H9 (cell line): Measurements from ENCODE around the gene OSGIN1. TPM values are rescaled to one million over a fixed set of nuclear protein-coding genes. Genes with fewer than 3 reads are reported as not detected.
A peak's percentile ranks its signal among the peaks of the same experiment; 100 is the strongest.

Experiments
- DNase-seq: peaks from one replicate; pipeline ENCODE4 v3.0.0-alpha.2; 2017
- H2AFZ ChIP-seq: one replicate; pipeline ENCODE4 v1.6.1; 2013; ENCODE audit warnings: mild to moderate bottlenecking, low read length, control low read depth, moderate library complexity
- H2AK5ac ChIP-seq: 2 replicates; pipeline ENCODE4 v1.6.1; 2013; ENCODE audit warnings: low read length, control low read depth, mixed read lengths; ENCODE audit not compliant: insufficient read length
- H2BK120ac ChIP-seq: one replicate; pipeline ENCODE4 v1.6.1; 2013; ENCODE audit warnings: low read depth, mild to moderate bottlenecking, low read length, control low read depth, inconsistent platforms; ENCODE audit not compliant: poor library complexity, severe bottlenecking
- H2BK12ac ChIP-seq: 2 replicates; pipeline ENCODE4 v1.6.1; 2013; ENCODE audit warnings: low read length, control low read depth, mixed read lengths, low read depth; ENCODE audit not compliant: insufficient read length
- H2BK15ac ChIP-seq: 2 replicates; pipeline ENCODE4 v1.6.1; 2013; ENCODE audit warnings: low read depth, low read length, control low read depth
- H2BK20ac ChIP-seq: one replicate; pipeline ENCODE4 v1.6.1; 2013; ENCODE audit warnings: low read depth, mild to moderate bottlenecking, low read length, control low read depth, inconsistent platforms; ENCODE audit not compliant: poor library complexity, severe bottlenecking
- H2BK5ac ChIP-seq: 2 replicates; pipeline ENCODE4 v1.6.1; 2013; ENCODE audit warnings: low read length, control low read depth, mixed read lengths; ENCODE audit not compliant: insufficient read length
- H3K14ac ChIP-seq: 2 replicates; pipeline ENCODE4 v1.6.1; 2013; ENCODE audit warnings: low read length, control low read depth; ENCODE audit not compliant: insufficient read depth
- H3K18ac ChIP-seq: 2 replicates; pipeline ENCODE4 v1.6.1; 2013; ENCODE audit warnings: low read depth, mild to moderate bottlenecking, mixed read lengths, low read length, control low read depth; ENCODE audit not compliant: insufficient read length
- H3K23ac ChIP-seq: 2 replicates; pipeline ENCODE4 v1.6.1; 2013; ENCODE audit warnings: low read length, control low read depth, mixed read lengths, low read depth; ENCODE audit not compliant: insufficient read length
- H3K23me2 ChIP-seq: 2 replicates; pipeline ENCODE4 v1.6.1; 2013; ENCODE audit warnings: low read depth, mild to moderate bottlenecking, mixed read lengths, low read length, control low read depth; ENCODE audit not compliant: insufficient read length, poor library complexity, severe bottlenecking
- H3K27ac ChIP-seq: 2 replicates; pipeline ENCODE4 v1.5.1; 2013; ENCODE audit warnings: low read length, control low read depth, mixed read lengths, low read depth; ENCODE audit not compliant: insufficient read length
- H3K27me3 ChIP-seq: 2 replicates; pipeline ENCODE4 v1.6.1; 2013; ENCODE audit warnings: low read length, control low read depth, inconsistent platforms; ENCODE audit not compliant: insufficient read depth
- H3K4ac ChIP-seq: 2 replicates; pipeline ENCODE4 v1.6.1; 2013; ENCODE audit warnings: low read depth, mild to moderate bottlenecking, control low read depth, inconsistent platforms, low read length, moderate library complexity
- H3K4me1 ChIP-seq: 2 replicates; pipeline ENCODE4 v1.6.1; 2013; ENCODE audit warnings: low read length, control low read depth, inconsistent platforms; ENCODE audit not compliant: insufficient read depth
- H3K4me2 ChIP-seq: 2 replicates; pipeline ENCODE4 v1.6.1; 2013; ENCODE audit warnings: low read length, control low read depth, mixed read lengths; ENCODE audit not compliant: insufficient read length, insufficient read depth
- H3K56ac ChIP-seq: 2 replicates; pipeline ENCODE4 v1.6.1; 2013; ENCODE audit warnings: low read depth, mild to moderate bottlenecking, mixed read lengths, low read length, control low read depth; ENCODE audit not compliant: insufficient read length
- H3K79me1 ChIP-seq: 2 replicates; pipeline ENCODE4 v1.6.1; 2013; ENCODE audit warnings: low read depth, mild to moderate bottlenecking, moderate library complexity, low read length, control low read depth, inconsistent platforms; ENCODE audit not compliant: insufficient read depth, poor library complexity, severe bottlenecking
- H3K79me2 ChIP-seq: 2 replicates; pipeline ENCODE4 v1.6.1; 2013; ENCODE audit warnings: low read length, control low read depth, inconsistent platforms; ENCODE audit not compliant: insufficient read depth
- H3K9ac ChIP-seq: 2 replicates; pipeline ENCODE4 v1.6.1; 2013; ENCODE audit warnings: low read length, control low read depth, mixed read lengths; ENCODE audit not compliant: insufficient read length; ENCODE audit errors: extremely low read depth
- H3K9me3 ChIP-seq: one replicate; pipeline ENCODE4 v1.6.1; 2013; ENCODE audit warnings: low read depth, low read length, inconsistent platforms; ENCODE audit not compliant: control insufficient read depth
- H3T11ph ChIP-seq: one replicate; pipeline ENCODE4 v1.6.1; 2013; ENCODE audit warnings: mild to moderate bottlenecking, low read length, control low read depth, inconsistent platforms
- H4K20me1 ChIP-seq: one replicate; pipeline ENCODE4 v1.6.1; 2013; ENCODE audit not compliant: control insufficient read depth, insufficient read length, insufficient read depth
- H4K5ac ChIP-seq: 2 replicates; pipeline ENCODE4 v1.6.1; 2013; ENCODE audit warnings: low read depth, mild to moderate bottlenecking, mixed read lengths, low read length, control low read depth; ENCODE audit not compliant: insufficient read length
- H4K8ac ChIP-seq: replicated peaks from 2 replicates; pipeline ENCODE4 v1.6.1; 2013; ENCODE audit warnings: low read length, control low read depth, mixed read lengths, low read depth; ENCODE audit not compliant: insufficient read length
- H4K91ac ChIP-seq: 2 replicates; pipeline ENCODE4 v1.6.1; 2013; ENCODE audit warnings: low read depth, mild to moderate bottlenecking, moderate library complexity, mixed read lengths, low read length, control low read depth; ENCODE audit not compliant: insufficient read length
- H3K27ac Mint-ChIP-seq, 3 experiments: 2 replicates in 2 of 3; 3 replicates in 1 of 3; pipeline ENCODE4 v1.8.0; 2020 to 2021; ENCODE audit warnings: mixed read lengths in 3 of 3, mild to moderate bottlenecking in 1 of 3, moderate library complexity in 1 of 3
- H3K27me3 Mint-ChIP-seq: 2 replicates; pipeline ENCODE4 v1.8.0; 2021; ENCODE audit warnings: low read depth, mild to moderate bottlenecking, moderate library complexity, mixed read lengths
- H3K36me3 Mint-ChIP-seq, 3 experiments: 2 replicates in 2 of 3; 3 replicates in 1 of 3; pipeline ENCODE4 v1.8.0; 2020 to 2021; ENCODE audit warnings: low read depth in 3 of 3, mixed read lengths in 3 of 3; ENCODE audit not compliant: insufficient read depth in 1 of 3
- H3K4me1 Mint-ChIP-seq, 2 experiments: 2 replicates each; pipeline ENCODE4 v1.8.0; 2020; ENCODE audit warnings: mixed read lengths in 2 of 2
- H3K4me3 Mint-ChIP-seq, 2 experiments: 2 replicates in 1 of 2; 3 replicates in 1 of 2; pipeline ENCODE4 v1.8.0; 2020 to 2021; ENCODE audit warnings: mild to moderate bottlenecking in 2 of 2, mixed read lengths in 2 of 2, moderate library complexity in 1 of 2
- H3K9me3 Mint-ChIP-seq, 2 experiments: 2 replicates in 1 of 2; 3 replicates in 1 of 2; pipeline ENCODE4 v1.8.0; 2020; ENCODE audit warnings: mild to moderate bottlenecking in 2 of 2, mixed read lengths in 2 of 2, moderate library complexity in 1 of 2
- WGBS: extraction: QIAGEN DNeasy Blood & Tissue Kit; methylation state at CpG from one replicate; pipeline ENCODE4 v1.1.7; 2013; ENCODE audit warnings: missing lambda C conversion rate, low lambda C conversion rate, mixed read lengths; ENCODE audit not compliant: insufficient read length; ENCODE audit errors: extremely low coverage; 5-methylcytosine and 5-hydroxymethylcytosine counted together
- total RNA-seq: library from RNA; stranded (reverse); gene quantifications from 2 replicates; pipeline ENCODE4 v1.2.1, GENCODE V29; 2021
- TF ChIP-seq, protein P1 (sequence below): fragments of 200-600 bp; sonication (generic); conservative IDR thresholded peaks from 3 replicates; pipeline ENCODE4 v1.8.0; 2021; ENCODE audit warnings: antibody characterized with exemption, mild to moderate bottlenecking

OSGIN1 gene
- total RNA-seq, 1 experiment from 2014 or later, result 0.63 TPM

DNA sequence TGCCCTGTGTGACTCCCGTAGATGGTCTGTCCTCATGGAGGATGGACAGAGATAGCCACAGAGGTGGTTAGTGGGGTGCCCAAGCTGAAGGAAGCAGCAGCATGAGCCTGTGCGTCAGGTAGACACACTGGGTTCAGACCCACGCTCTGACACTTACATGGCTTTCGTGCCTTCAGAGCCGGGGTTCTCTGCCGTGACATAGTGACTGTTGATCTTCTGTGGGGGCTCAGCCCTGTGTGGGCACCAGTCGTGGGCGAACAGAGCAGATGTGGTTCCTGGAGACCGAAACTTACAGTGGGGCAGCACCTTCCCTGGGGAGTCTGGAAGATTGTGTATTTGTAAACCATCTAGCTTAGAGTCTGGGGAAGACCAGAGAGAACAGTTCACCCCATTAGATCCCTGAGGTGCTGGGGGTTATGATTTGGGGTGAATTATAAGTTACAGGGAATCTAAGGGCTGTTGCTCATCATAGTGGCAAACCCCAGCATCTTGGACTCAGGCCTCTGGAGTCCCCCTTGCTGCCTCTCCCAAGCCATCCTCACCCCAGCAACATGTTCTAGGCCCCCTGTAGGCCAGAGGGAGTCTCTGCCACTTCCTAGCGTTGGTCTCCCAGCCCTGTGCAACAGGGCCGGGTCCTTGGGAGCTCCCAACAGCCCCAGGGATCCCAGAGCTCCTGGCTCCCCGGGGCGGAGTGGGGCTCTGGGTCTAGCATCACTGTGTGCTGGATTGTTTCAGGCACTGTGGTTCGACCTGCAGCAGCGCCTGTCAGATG, 43.6 kb downstream of the OSGIN1 start:
- H2BK5ac ChIP-seq, result no peak overlapping the region
- TF ChIP-seq, protein P1, sequence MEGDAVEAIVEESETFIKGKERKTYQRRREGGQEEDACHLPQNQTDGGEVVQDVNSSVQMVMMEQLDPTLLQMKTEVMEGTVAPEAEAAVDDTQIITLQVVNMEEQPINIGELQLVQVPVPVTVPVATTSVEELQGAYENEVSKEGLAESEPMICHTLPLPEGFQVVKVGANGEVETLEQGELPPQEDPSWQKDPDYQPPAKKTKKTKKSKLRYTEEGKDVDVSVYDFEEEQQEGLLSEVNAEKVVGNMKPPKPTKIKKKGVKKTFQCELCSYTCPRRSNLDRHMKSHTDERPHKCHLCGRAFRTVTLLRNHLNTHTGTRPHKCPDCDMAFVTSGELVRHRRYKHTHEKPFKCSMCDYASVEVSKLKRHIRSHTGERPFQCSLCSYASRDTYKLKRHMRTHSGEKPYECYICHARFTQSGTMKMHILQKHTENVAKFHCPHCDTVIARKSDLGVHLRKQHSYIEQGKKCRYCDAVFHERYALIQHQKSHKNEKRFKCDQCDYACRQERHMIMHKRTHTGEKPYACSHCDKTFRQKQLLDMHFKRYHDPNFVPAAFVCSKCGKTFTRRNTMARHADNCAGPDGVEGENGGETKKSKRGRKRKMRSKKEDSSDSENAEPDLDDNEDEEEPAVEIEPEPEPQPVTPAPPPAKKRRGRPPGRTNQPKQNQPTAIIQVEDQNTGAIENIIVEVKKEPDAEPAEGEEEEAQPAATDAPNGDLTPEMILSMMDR, result peak; percentile 40; the same call in 2 of the 3 replicates
- no peaks in the 10 kb centered on the region for H3K79me1 ChIP-seq
- H2AK5ac ChIP-seq, result no peak overlapping the region
- no CpG with 5 or more reads among the region's 15 CpGs for WGBS
- no peak overlapping the region for H2AFZ ChIP-seq
- H2BK15ac ChIP-seq, result no peak overlapping the region
- H3K4me1 ChIP-seq, result no peaks in the 10 kb centered on the region
- H4K5ac ChIP-seq, result no peak overlapping the region
- no peaks in the 10 kb centered on the region for H4K20me1 ChIP-seq
- no peak overlapping the region for H3K18ac ChIP-seq
- H3K4ac ChIP-seq, result no peak overlapping the region
- H3K27ac ChIP-seq, result no peak overlapping the region
- H3K9me3 ChIP-seq, result no peaks in the 10 kb centered on the region
- H3K79me2 ChIP-seq, result no peaks in the 10 kb centered on the region
- H3K27me3 ChIP-seq, result no peaks in the 10 kb centered on the region
- H3K27me3 Mint-ChIP-seq, result no peaks in the 10 kb centered on the region; the same call in none of the 2 replicates
- H3K4me3 Mint-ChIP-seq, result no peak overlapping the region
- no peak overlapping the region for H2BK20ac ChIP-seq
- no peak overlapping the region for H3T11ph ChIP-seq
- peaks cover 0 to 15% (median 2%) of the 10 kb centered on the region in 3 experiments; a peak in 5 of 7 replicates for H3K36me3 Mint-ChIP-seq
- no peak overlapping the region for H3K23ac ChIP-seq
- H3K9me3 Mint-ChIP-seq, result no peaks in the 10 kb centered on the region
- H3K4me2 ChIP-seq, result no peak overlapping the region
- H3K4me1 Mint-ChIP-seq, result peaks cover 11 to 38% of the 10 kb centered on the region in 2 experiments
- no peak overlapping the region for H2BK120ac ChIP-seq
- H4K91ac ChIP-seq, result no peak overlapping the region
- DNase-seq, result no peak
- no peak overlapping the region for H4K8ac ChIP-seq
- H3K14ac ChIP-seq, result peak overlapping the region; percentile 16; the same call in 1 of the 2 replicates
- H3K27ac Mint-ChIP-seq, result no peak overlapping the region
- H3K23me2 ChIP-seq, result no peaks in the 10 kb centered on the region
- H2BK12ac ChIP-seq, result no peak overlapping the region
- no peak overlapping the region for H3K56ac ChIP-seq
- H3K9ac ChIP-seq, result no peak overlapping the region
